Gastroesophageal sphincter (tissue), 3 donors: ENCODE data around the gene EPHA3.

Source experiments
- EP300 ChIP-seq: sonication (generic); formaldehyde crosslinking; IDR thresholded peaks from one replicate; pipeline ENCODE4 v1.6.1; 2017; ENCODE audit warnings: antibody characterized with exemption, mild to moderate bottlenecking
- TF ChIP-seq, protein P1 (sequence below), 4 experiments: fragments of 200-600 bp in 2 of 4; fragments of 450-650 bp in 2 of 4; sonication (generic) in 1 of 4; IDR thresholded peaks; one replicate each; pipeline ENCODE4 v1.5.1; 2017 to 2019; ENCODE audit warnings: antibody characterized with exemption in 4 of 4, mild to moderate bottlenecking in 2 of 4, moderate library complexity in 2 of 4

DNA sequence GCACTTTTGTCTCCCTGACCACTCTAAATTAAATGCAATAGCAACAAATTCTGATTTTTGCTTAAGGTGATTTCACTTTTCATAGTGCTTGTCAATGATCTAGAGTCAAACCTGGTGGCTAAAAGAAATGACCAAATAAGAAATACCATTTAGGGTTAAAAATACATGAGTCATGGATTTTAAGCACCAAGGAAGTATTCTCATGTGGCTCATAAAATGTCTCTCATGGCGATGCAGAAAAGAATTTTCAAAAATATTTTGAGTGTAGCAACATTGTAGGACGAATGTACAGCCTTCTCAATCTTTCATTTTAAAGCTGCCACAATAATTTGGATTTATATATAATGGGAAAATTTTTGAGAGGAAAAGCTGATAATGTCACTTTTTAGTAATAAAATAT is 193.6 kb downstream of the EPHA3 start:
- TF ChIP-seq, protein P1, sequence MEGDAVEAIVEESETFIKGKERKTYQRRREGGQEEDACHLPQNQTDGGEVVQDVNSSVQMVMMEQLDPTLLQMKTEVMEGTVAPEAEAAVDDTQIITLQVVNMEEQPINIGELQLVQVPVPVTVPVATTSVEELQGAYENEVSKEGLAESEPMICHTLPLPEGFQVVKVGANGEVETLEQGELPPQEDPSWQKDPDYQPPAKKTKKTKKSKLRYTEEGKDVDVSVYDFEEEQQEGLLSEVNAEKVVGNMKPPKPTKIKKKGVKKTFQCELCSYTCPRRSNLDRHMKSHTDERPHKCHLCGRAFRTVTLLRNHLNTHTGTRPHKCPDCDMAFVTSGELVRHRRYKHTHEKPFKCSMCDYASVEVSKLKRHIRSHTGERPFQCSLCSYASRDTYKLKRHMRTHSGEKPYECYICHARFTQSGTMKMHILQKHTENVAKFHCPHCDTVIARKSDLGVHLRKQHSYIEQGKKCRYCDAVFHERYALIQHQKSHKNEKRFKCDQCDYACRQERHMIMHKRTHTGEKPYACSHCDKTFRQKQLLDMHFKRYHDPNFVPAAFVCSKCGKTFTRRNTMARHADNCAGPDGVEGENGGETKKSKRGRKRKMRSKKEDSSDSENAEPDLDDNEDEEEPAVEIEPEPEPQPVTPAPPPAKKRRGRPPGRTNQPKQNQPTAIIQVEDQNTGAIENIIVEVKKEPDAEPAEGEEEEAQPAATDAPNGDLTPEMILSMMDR (IDR thresholded peaks at IDR 0.05): no peak
- TF ChIP-seq EP300: no peak
